Osteocyte (in vitro differentiated cells): ENCODE data around the gene DNMT1. TPM values are rescaled to one million over a fixed set of nuclear protein-coding genes. Genes with fewer than 3 reads are reported as not detected.

Source experiments
- DNase-seq: peaks from one replicate; pipeline ENCODE4 v3.0.0; 2021; ENCODE audit warnings: mixed read lengths; ENCODE audit not compliant: unreplicated experiment; ENCODE audit errors: extremely low spot score
- H3K27ac Mint-ChIP-seq: one replicate; pipeline ENCODE4 v1.8.0; 2021; ENCODE audit warnings: mild to moderate bottlenecking, mixed read lengths; ENCODE audit not compliant: unreplicated experiment
- H3K27me3 Mint-ChIP-seq: one replicate; pipeline ENCODE4 v1.8.0; 2021; ENCODE audit warnings: mixed read lengths; ENCODE audit not compliant: unreplicated experiment
- H3K36me3 Mint-ChIP-seq: one replicate; pipeline ENCODE4 v1.8.0; 2021; ENCODE audit warnings: mixed read lengths; ENCODE audit not compliant: unreplicated experiment
- H3K4me1 Mint-ChIP-seq: one replicate; pipeline ENCODE4 v1.8.0; 2021; ENCODE audit warnings: mixed read lengths; ENCODE audit not compliant: unreplicated experiment
- H3K4me3 Mint-ChIP-seq: one replicate; pipeline ENCODE4 v1.8.0; 2021; ENCODE audit warnings: mild to moderate bottlenecking, moderate library complexity, mixed read lengths; ENCODE audit not compliant: unreplicated experiment
- H3K9me3 Mint-ChIP-seq: one replicate; pipeline ENCODE4 v1.8.0; 2021; ENCODE audit warnings: mixed read lengths; ENCODE audit not compliant: unreplicated experiment
- total RNA-seq: library from RNA; stranded (reverse); gene quantifications from 2 replicates; pipeline ENCODE4 v1.2.1, GENCODE V29; 2021
- TF ChIP-seq, protein P1 (sequence below): fragments of 200-600 bp; sonication (generic); IDR thresholded peaks from 2 replicates; pipeline ENCODE4 v1.5.0; 2021; ENCODE audit warnings: antibody characterized with exemption, mild to moderate bottlenecking, moderate library complexity

Gene DNMT1
- total RNA-seq, 1 donor from 2014 or later = 82.3 TPM

- Mint-ChIP-seq H3K27ac (no peak overlapping the region), H3K4me3 (no peak overlapping the region), H3K36me3 (peaks cover 2% of the 10 kb centered on the region), H3K9me3 (no peaks in the 10 kb centered on the region), H3K27me3 (no peaks in the 10 kb centered on the region), H3K4me1 (peaks cover 23% of the 10 kb centered on the region)
- no peak for DNase-seq
- TF ChIP-seq, protein P1, sequence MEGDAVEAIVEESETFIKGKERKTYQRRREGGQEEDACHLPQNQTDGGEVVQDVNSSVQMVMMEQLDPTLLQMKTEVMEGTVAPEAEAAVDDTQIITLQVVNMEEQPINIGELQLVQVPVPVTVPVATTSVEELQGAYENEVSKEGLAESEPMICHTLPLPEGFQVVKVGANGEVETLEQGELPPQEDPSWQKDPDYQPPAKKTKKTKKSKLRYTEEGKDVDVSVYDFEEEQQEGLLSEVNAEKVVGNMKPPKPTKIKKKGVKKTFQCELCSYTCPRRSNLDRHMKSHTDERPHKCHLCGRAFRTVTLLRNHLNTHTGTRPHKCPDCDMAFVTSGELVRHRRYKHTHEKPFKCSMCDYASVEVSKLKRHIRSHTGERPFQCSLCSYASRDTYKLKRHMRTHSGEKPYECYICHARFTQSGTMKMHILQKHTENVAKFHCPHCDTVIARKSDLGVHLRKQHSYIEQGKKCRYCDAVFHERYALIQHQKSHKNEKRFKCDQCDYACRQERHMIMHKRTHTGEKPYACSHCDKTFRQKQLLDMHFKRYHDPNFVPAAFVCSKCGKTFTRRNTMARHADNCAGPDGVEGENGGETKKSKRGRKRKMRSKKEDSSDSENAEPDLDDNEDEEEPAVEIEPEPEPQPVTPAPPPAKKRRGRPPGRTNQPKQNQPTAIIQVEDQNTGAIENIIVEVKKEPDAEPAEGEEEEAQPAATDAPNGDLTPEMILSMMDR = no peak
These were observed 5.1 kb downstream of the DNMT1 start for GRCh38 chr19:10189616-10190015.

GRCh38 chr19:10187315-10187714 lies 7.4 kb downstream of the DNMT1 start:
- Mint-ChIP-seq H3K4me1 (peaks cover 9% of the 10 kb centered on the region), H3K36me3 (peaks cover 2% of the 10 kb centered on the region), H3K4me3 (no peak overlapping the region), H3K27me3 (no peaks in the 10 kb centered on the region), H3K27ac (peak overlapping the region; percentile 5), H3K9me3 (no peaks in the 10 kb centered on the region)
- DNase-seq = no peak
- TF ChIP-seq, protein P1 = no peak

DNA sequence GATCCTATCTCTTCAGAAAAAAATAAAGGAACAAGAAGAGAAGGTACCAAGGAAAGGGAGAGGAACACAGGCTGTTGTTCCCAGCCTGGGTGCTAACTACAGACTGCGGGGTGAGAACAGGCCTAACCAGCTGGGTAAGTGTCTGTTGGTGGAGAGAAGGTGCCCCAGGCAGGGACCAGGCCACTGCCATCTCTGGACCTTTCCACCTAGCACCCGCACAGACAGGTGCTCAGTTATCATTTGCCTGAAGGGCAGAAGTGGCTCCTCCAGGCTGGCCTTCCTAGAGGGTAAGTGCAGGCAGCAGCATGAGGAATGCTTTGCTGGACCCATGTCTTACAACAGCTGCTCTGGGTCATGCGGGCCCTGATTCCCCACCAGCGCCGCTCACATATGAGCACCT lies 10.1 kb downstream of the DNMT1 start:
- Mint-ChIP-seq H3K4me3 (no peak overlapping the region), H3K36me3 (peaks cover 3% of the 10 kb centered on the region), H3K27me3 (no peaks in the 10 kb centered on the region), H3K27ac (no peak overlapping the region), H3K4me1 (no peaks in the 10 kb centered on the region), H3K9me3 (no peaks in the 10 kb centered on the region)
- no peak for DNase-seq
- TF ChIP-seq, protein P1 = no peak

DNA sequence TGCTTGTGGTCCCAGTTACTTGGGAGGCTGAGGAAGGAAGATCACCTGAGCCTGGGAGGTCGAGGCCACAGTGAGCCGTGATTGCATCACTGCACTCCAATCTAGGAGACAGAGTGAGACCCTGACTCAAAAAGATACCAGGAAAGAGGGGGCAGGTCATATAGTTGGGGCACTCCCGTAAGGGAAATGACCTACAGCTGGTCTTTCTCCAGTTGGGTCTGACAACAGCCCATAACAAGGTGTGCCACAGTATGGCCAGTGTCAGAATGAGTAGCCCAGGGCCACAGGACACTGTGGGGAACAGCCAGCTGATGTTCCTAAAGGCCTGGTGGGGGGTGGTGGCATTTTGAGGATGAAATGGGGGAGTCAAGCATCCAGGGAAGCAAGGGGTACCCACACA lies 10.8 kb downstream of the DNMT1 start:
- Mint-ChIP-seq H3K27ac (no peak overlapping the region), H3K27me3 (no peaks in the 10 kb centered on the region), H3K4me3 (no peak overlapping the region), H3K9me3 (no peaks in the 10 kb centered on the region), H3K4me1 (no peaks in the 10 kb centered on the region), H3K36me3 (peaks cover 3% of the 10 kb centered on the region)
- DNase-seq = no peak
- TF ChIP-seq, protein P1 = no peak

DNA sequence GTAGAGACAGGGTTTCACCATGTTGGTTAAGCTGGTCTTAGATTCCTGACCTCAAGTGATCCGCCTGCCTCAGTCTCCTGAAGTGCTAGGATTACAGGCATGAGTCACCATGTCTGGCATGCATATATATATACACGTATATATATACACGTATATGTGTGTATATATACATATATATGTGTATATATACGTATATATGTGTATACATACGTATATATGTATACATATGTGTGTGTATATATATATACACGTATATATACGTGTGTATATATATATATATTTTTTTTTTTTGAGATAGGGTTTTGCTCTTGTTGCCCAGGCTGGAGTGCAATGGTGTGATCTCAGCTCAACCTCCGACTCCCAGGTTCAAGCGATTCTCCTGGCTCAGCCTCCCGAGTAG lies 11.9 kb downstream of the DNMT1 start:
- Mint-ChIP-seq H3K36me3 (peaks cover 3% of the 10 kb centered on the region), H3K4me3 (no peak overlapping the region), H3K27ac (no peak overlapping the region), H3K4me1 (no peaks in the 10 kb centered on the region), H3K9me3 (no peaks in the 10 kb centered on the region), H3K27me3 (no peaks in the 10 kb centered on the region)
- no peak for DNase-seq
- TF ChIP-seq, protein P1 = no peak
